ENCODE measurements around the gene ADAP1.

GRCh38 chr7:976901-977325 lies 22.4 kb upstream of the ADAP1 start:
- TF ChIP-seq CTCF (conservative IDR thresholded peaks at IDR 0.05; ENCODE audit: low read depth, low read length) (no peak), EZH2 (IDR thresholded peaks at IDR 0.05; ENCODE audit: borderline replicate concordance, low read depth, low read length, poor library complexity, severe bottlenecking) (no peak)

All from A673 (cell line).